ENCODE measurements around the gene CEP128.

- no peak for TF ChIP-seq POLR2A (IDR thresholded peaks at IDR 0.05)
- no peak for TF ChIP-seq CTCF (IDR thresholded peaks at IDR 0.05)
Observed at GRCh38 chr14:80809663-80810062, 131.9 kb downstream of the CEP128 start.

All from gastroesophageal sphincter (tissue), 3 donors.